HEK293T (cell line): ENCODE data around the gene SNX33.

Source experiments
- NFRKB ChIP-seq: fragments of 450-650 bp; IDR thresholded peaks from 2 replicates; pipeline ENCODE4 v1.6.1; 2016; ENCODE audit warnings: mild to moderate bottlenecking, moderate library complexity
- PKNOX1 ChIP-seq: fragments of 450-650 bp; IDR thresholded peaks from 2 replicates; pipeline ENCODE4 v1.6.1; 2016

DNA sequence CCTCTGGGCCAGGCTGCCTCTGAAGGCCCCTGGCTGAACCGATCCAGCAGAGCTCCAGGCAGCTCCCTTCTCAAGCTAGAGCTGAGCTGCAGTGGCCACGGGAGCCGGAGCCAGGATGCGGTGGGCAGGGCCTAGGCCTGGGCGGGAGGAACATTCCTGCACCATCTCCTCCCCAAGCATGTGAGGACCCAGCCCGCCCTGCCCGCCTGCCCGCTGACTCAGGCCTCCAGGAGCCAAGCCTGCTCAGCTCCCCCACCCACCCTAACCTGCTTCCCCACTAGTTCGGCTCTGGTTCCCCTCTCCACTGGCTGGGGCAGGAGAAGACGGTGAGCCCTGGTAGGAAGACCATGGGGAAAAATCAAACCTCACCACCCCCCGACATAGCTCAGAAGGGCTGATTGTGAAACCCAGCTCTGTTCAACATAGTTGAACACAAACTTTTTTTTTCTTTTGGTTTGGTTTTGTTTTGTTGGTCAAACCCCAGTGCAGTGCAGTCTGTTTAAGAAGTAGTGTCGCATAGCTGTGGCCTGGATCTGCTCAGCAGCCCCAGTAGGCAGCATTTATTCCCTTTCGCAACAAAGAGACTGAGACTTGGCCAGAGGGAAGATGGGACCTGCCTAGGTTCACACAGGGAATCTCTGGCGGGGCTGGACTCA lies 13.5 kb downstream of the SNX33 start:
- TF ChIP-seq PKNOX1 (no peak), NFRKB (no peak)
